Measurements from ENCODE around the gene LRRC34. TPM values are rescaled to one million over a fixed set of nuclear protein-coding genes. Genes with fewer than 3 reads are reported as not detected.

Gene LRRC34
- total RNA-seq, 1 donor from 2014 or later = 1.6 TPM

Other genes with a start within 250 kb of the LRRC34 start
- gene MECOM, start 149.2 kb downstream of the LRRC34 start, total RNA-seq = 16.3 TPM
- 3.5 TPM for gene TERC, start 47.8 kb downstream of the LRRC34 start, total RNA-seq
- gene ACTRT3, start 43.3 kb downstream of the LRRC34 start, total RNA-seq = 0.72 TPM
- 13.2 TPM for gene MYNN, start 39.5 kb downstream of the LRRC34 start, total RNA-seq
- gene LRRIQ4, start within 50 bp of the LRRC34 start, total RNA-seq = not detected
- not detected for gene LRRC31, start 57.0 kb upstream of the LRRC34 start, total RNA-seq
- gene SAMD7, start 98.7 kb upstream of the LRRC34 start, total RNA-seq = not detected
- 79.0 TPM for gene SEC62, start 153.9 kb upstream of the LRRC34 start, total RNA-seq
- gene GPR160, start 225.1 kb upstream of the LRRC34 start, total RNA-seq = 1.0 TPM

Measured in left ventricle myocardium superior (tissue), 1 donor.